ENCODE data around the gene ZNF608. TPM values are rescaled to one million over a fixed set of nuclear protein-coding genes. Genes with fewer than 3 reads are reported as not detected.

ZNF608 gene
- total RNA-seq, 1 experiment from 2014 or later, result 12.1 TPM

DNA sequence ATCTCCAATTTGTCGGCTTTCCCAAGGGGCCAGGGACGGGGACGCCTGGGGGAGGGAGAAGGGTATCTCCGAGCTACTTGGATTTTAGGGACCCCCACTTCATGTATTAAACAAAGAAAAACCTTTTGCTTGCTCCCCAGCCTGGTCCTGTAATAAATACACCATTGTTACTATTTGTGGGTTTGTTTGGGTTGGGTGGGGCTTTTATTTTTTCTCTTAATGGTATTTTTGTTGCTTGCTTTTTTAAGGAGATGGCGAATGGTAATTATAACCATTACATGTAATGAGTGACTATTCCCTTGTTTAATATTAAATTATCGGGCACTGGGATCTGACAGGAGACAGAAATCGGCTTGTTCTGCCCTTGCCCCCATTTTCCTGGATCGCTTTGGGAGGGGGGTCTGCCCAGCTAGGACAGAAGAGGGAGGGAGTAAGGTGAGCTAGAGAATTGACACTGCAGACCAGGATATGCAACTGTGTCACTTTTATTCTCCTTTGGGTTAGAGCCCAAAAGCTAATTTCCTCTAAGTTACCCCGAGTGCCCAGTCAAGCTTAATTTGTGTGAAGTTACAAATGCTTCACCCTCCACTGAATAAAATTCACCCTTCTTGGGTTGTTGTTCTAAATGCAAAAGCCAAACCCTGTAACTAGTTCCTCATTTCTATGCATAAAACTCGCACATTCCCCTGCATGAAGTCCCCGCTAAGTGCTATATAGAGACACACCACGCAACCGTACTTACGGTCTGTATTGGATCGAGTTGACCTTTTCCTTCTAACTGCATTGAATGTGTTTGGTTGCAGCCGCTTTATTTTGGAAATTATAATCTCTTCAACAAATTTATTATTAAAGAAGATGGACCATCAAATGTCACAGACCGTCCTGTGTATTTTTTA is 1.6 kb upstream of the ZNF608 start:
- Histone ChIP-seq H3K4me3 (ENCODE audit: low read length) (peak overlapping the region; percentile 78), H3K4me1 (ENCODE audit: low read length) (peaks cover 70% of the 10 kb centered on the region), H3K36me3 (ENCODE audit: insufficient read depth, low read length) (no peaks in the 10 kb centered on the region), H3K4me2 (ENCODE audit: low read depth, low read length, poor library complexity, severe bottlenecking) (peak overlapping the region; percentile 99), H3K9me2 (replicated peaks; ENCODE audit: insufficient read depth, low read length) (no peaks in the 10 kb centered on the region), H3K9ac (ENCODE audit: low read length) (peak overlapping the region; percentile 81), H2AFZ (ENCODE audit: low read length) (peak overlapping the region; percentile 50), H3K79me2 (ENCODE audit: low read length) (no peaks in the 10 kb centered on the region), H3K27me3 (ENCODE audit: low read length) (no peaks in the 10 kb centered on the region), H3K27ac (ENCODE audit: low read length) (peak overlapping the region; percentile 98), H4K20me1 (ENCODE audit: insufficient read depth, low read depth, low read length) (no peaks in the 10 kb centered on the region), H3K9me3 (ENCODE audit: low read length) (no peaks in the 10 kb centered on the region)
- peak; percentile 90 for DNase-seq

DNA sequence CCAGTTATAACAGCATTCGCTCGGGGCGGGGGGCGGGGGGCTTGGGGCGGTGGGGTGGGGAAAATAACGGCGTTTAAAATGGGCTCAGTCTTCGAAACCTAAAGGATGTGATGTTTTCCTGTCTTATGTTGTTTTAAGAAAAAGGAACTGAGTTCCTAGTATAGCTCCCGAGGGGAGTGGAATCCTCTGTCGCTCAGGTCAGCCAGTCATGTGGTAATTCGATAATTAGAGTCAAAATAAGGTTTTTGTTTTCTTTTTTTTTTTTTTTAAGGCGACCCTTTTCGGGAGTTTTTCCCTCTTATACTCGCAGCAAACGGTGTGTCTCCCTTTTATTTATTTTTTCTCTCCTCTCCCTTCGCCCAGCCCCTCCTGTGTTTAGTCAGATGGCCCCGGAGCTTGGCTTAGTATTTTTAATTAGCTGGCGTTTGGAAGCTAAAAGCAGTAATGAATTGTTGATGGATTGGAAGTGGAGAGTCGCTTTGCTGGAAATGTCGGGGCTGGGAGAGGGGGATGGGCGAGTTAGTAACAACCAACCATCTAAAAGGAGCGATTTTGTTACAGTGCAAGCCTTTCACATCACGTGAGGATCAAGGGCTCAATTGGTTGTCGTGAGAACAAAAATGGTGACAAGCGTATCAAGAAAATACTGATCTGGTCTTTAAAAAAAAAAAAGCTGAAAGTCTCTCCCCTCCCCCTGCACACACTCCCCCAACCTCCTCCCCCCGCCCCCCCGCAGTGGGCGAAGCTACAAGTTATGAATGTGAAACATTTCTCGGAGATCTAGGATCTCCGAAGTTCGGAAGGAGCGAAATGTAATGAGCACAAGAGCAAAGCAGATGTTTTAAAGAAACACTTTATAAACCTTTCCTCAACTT is 714 bp upstream of the ZNF608 start:
- no peaks in the 10 kb centered on the region for H3K9me2 ChIP-seq (replicated peaks; ENCODE audit: insufficient read depth, low read length)
- H3K4me1 ChIP-seq (ENCODE audit: low read length), result peaks cover 78% of the 10 kb centered on the region
- H3K9me3 ChIP-seq (ENCODE audit: low read length), result no peaks in the 10 kb centered on the region
- H3K27ac ChIP-seq (ENCODE audit: low read length), result peak overlapping the region; percentile 98
- peak overlapping the region; percentile 99 for H3K4me2 ChIP-seq (ENCODE audit: low read depth, low read length, poor library complexity, severe bottlenecking)
- DNase-seq, result peak; percentile 93
- peak overlapping the region; percentile 78 for H3K4me3 ChIP-seq (ENCODE audit: low read length)
- peak overlapping the region; percentile 81 for H3K9ac ChIP-seq (ENCODE audit: low read length)
- no peaks in the 10 kb centered on the region for H4K20me1 ChIP-seq (ENCODE audit: insufficient read depth, low read depth, low read length)
- peak overlapping the region; percentile 68; the same call in 1 of the 2 replicates for H2AFZ ChIP-seq (ENCODE audit: low read length)
- H3K79me2 ChIP-seq (ENCODE audit: low read length), result no peaks in the 10 kb centered on the region
- no peaks in the 10 kb centered on the region for H3K27me3 ChIP-seq (ENCODE audit: low read length)
- H3K36me3 ChIP-seq (ENCODE audit: insufficient read depth, low read length), result no peaks in the 10 kb centered on the region

DNA sequence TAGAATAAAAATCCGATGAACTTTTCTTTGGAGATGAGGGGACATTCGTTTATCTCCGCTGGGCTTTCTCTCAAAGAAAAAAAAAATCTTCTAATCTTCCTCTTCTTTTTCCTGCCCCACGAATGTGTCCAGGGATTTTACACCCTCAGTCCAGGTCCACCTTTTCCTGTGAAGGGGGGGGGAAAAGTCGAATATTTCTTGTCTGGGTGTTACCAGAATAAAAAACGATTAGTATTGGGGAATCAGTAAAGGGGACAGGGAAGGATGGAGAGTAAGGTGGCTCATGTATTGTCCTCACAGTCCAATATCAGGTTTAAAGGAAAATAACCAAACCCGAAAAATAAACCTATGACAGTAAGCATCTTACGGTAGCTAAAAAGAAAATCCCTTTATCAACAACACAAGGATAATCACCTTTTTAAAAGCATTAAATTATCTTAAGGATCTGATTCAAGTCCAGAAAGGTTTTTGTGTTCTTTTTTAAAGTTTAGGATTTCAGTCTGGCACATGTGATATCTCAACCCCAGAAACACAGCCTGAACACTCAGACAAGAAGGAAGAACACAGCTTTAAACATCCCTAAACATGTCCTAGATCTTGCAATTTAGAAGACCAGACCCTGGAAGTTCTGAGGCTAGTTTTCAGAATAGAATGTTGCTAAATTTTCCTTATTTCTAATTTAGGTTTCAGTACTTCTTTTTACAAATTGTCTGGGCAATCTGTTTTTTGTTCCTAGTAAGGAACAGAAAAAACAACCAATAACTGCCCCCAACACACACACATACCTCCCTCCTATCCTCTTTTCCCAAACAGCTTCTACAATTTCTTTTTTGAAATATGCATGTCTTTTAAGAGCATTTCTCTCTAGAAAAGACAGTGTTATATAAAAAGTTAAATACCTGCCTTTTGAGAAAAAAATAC is 1.2 kb downstream of the ZNF608 start:
- H3K4me3 ChIP-seq (ENCODE audit: low read length), result peak overlapping the region; percentile 67; the same call in 1 of the 2 replicates
- no peak overlapping the region for H2AFZ ChIP-seq (ENCODE audit: low read length)
- H3K9ac ChIP-seq (ENCODE audit: low read length), result peak overlapping the region; percentile 65
- no peak for DNase-seq
- H3K79me2 ChIP-seq (ENCODE audit: low read length), result no peaks in the 10 kb centered on the region
- H3K27me3 ChIP-seq (ENCODE audit: low read length), result no peaks in the 10 kb centered on the region
- no peaks in the 10 kb centered on the region for H3K9me3 ChIP-seq (ENCODE audit: low read length)
- H3K36me3 ChIP-seq (ENCODE audit: insufficient read depth, low read length), result no peaks in the 10 kb centered on the region; the same call in 1 of the 2 replicates
- no peaks in the 10 kb centered on the region for H4K20me1 ChIP-seq (ENCODE audit: insufficient read depth, low read depth, low read length)
- peak overlapping the region; percentile 99 for H3K4me2 ChIP-seq (ENCODE audit: low read depth, low read length, poor library complexity, severe bottlenecking)
- peak overlapping the region; percentile 53; the same call in 1 of the 2 replicates for H3K27ac ChIP-seq (ENCODE audit: low read length)
- H3K9me2 ChIP-seq (replicated peaks; ENCODE audit: insufficient read depth, low read length), result no peaks in the 10 kb centered on the region
- peaks cover 92% of the 10 kb centered on the region for H3K4me1 ChIP-seq (ENCODE audit: low read length)

DNA sequence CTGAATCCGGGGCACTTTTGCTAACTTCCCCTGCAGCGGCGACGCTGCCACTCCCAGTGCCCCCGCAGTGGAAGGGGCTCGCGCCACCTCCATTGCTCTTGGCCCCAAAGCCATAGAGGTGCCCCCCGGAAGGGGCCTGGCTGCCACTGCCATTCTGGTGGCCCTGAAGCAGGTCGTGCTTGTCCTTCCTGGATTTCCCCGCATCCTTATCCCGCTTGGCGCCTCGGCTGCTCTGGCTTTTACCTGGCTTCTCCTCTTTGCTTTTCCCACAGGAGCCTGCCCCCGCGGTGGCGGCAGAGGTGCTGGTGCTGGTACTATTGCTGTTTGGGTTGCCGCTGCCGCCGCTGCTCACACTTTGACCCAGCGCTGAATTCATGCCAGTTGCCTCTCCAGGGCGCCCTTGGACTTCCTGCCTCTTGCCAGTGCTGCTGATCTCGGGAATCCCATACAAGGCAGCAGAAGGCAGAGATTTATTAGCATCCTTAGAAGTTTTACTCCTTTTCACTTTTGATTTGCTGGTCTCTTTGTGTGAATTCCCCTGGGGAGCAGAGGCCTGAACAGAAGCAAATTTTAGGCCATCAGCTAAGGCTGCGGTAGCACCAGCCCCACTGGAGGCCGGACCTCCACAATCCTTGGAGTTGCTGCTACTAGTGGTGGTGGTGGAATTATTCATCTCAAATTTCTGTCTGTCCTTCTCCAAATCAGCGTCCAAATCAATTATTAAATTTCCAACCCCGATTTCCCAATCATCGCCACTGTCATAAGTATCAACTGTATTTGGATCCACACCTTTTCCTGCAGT is 2.1 kb downstream of the ZNF608 start:
- Histone ChIP-seq H3K4me3 (ENCODE audit: low read length) (peak overlapping the region; percentile 67), H3K36me3 (ENCODE audit: insufficient read depth, low read length) (no peaks in the 10 kb centered on the region; the same call in 1 of the 2 replicates), H3K4me2 (ENCODE audit: low read depth, low read length, poor library complexity, severe bottlenecking) (peak overlapping the region; percentile 99), H3K79me2 (ENCODE audit: low read length) (no peaks in the 10 kb centered on the region), H3K9me2 (replicated peaks; ENCODE audit: insufficient read depth, low read length) (no peaks in the 10 kb centered on the region), H4K20me1 (ENCODE audit: insufficient read depth, low read depth, low read length) (no peaks in the 10 kb centered on the region), H3K27me3 (ENCODE audit: low read length) (no peaks in the 10 kb centered on the region), H2AFZ (ENCODE audit: low read length) (peak overlapping the region; percentile 32; the same call in 1 of the 2 replicates), H3K9me3 (ENCODE audit: low read length) (no peaks in the 10 kb centered on the region), H3K27ac (ENCODE audit: low read length) (no peak overlapping the region), H3K4me1 (ENCODE audit: low read length) (peaks cover 92% of the 10 kb centered on the region), H3K9ac (ENCODE audit: low read length) (peak overlapping the region; percentile 65)
- no peak for DNase-seq

DNA sequence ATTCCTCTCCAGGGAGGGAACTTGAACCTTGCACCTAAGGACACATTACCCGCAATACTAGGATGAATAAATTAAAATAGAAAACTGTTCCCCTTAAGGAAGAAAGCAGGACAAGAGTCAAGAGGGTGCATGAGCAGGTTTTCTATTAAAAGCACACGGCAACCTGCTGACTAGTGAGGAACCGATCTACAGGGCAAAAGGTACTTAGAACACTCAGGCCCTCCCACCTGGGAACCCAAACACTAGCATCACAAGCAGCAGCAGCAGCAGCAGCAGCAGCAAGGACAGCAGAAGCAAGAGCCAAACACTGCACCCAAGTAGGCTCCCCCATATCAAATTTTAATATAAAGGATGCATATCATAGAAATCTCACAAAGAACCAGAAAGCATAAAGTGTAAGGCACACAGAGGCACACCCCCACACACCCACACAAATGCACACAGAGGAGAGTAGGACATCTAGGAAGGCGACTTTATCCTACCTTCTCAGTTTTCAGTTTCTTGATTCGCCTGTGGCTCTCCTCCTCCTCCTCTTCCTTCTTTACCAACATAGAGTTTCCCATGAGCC is 2.8 kb downstream of the ZNF608 start:
- no peaks in the 10 kb centered on the region for H3K79me2 ChIP-seq (ENCODE audit: low read length)
- H3K9me2 ChIP-seq (replicated peaks; ENCODE audit: insufficient read depth, low read length), result no peaks in the 10 kb centered on the region
- no peaks in the 10 kb centered on the region; the same call in 1 of the 2 replicates for H3K36me3 ChIP-seq (ENCODE audit: insufficient read depth, low read length)
- H2AFZ ChIP-seq (ENCODE audit: low read length), result peak overlapping the region; percentile 32; the same call in 1 of the 2 replicates
- H3K4me1 ChIP-seq (ENCODE audit: low read length), result peaks cover 92% of the 10 kb centered on the region
- no peaks in the 10 kb centered on the region for H3K27me3 ChIP-seq (ENCODE audit: low read length)
- no peaks in the 10 kb centered on the region for H3K9me3 ChIP-seq (ENCODE audit: low read length)
- H3K9ac ChIP-seq (ENCODE audit: low read length), result peak overlapping the region; percentile 65
- no peaks in the 10 kb centered on the region for H4K20me1 ChIP-seq (ENCODE audit: insufficient read depth, low read depth, low read length)
- no peak overlapping the region for H3K27ac ChIP-seq (ENCODE audit: low read length)
- H3K4me3 ChIP-seq (ENCODE audit: low read length), result peak overlapping the region; percentile 67
- peak overlapping the region; percentile 99 for H3K4me2 ChIP-seq (ENCODE audit: low read depth, low read length, poor library complexity, severe bottlenecking)
- no peak for DNase-seq

DNA sequence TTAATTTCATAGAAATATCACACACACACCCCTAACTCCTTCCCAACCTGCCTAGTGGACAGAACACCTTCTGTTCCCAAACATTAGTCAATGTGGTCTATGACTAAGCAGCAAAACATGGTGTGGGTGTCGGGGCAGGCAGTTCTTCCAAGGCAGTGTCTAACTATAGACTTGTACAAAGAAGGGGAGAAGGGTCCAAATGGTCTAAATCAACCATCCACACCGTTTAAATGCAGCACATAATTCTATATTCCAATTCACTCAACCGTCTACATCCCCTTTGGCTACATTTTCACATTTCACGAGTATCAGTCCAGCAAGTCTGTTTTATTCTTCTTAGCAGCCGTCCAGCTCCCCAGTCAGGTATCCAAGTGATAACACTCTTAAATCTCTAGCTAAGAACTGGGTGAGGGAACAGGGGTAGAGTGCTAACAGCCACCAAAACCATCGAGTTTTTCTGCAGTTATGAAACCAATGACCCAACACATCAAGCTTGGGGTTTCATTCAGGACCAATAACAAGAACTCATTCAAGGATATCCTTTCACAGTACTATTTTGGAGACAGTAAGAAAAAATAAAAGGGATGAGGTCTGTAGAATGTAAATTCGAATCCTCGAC is 3.3 kb downstream of the ZNF608 start:
- H3K9me3 ChIP-seq (ENCODE audit: low read length), result no peaks in the 10 kb centered on the region
- no peaks in the 10 kb centered on the region for H3K9me2 ChIP-seq (replicated peaks; ENCODE audit: insufficient read depth, low read length)
- DNase-seq, result no peak
- H3K79me2 ChIP-seq (ENCODE audit: low read length), result no peaks in the 10 kb centered on the region
- peaks cover 93% of the 10 kb centered on the region for H3K4me1 ChIP-seq (ENCODE audit: low read length)
- no peaks in the 10 kb centered on the region for H3K27me3 ChIP-seq (ENCODE audit: low read length)
- H3K27ac ChIP-seq (ENCODE audit: low read length), result no peak overlapping the region
- H3K9ac ChIP-seq (ENCODE audit: low read length), result peak overlapping the region; percentile 65
- no peaks in the 10 kb centered on the region for H4K20me1 ChIP-seq (ENCODE audit: insufficient read depth, low read depth, low read length)
- no peak overlapping the region for H2AFZ ChIP-seq (ENCODE audit: low read length)
- peak overlapping the region; percentile 67; the same call in 1 of the 2 replicates for H3K4me3 ChIP-seq (ENCODE audit: low read length)
- no peaks in the 10 kb centered on the region; the same call in 1 of the 2 replicates for H3K36me3 ChIP-seq (ENCODE audit: insufficient read depth, low read length)
- H3K4me2 ChIP-seq (ENCODE audit: low read depth, low read length, poor library complexity, severe bottlenecking), result peak overlapping the region; percentile 99
